Measurements from ENCODE around the gene IL17C.

DNA sequence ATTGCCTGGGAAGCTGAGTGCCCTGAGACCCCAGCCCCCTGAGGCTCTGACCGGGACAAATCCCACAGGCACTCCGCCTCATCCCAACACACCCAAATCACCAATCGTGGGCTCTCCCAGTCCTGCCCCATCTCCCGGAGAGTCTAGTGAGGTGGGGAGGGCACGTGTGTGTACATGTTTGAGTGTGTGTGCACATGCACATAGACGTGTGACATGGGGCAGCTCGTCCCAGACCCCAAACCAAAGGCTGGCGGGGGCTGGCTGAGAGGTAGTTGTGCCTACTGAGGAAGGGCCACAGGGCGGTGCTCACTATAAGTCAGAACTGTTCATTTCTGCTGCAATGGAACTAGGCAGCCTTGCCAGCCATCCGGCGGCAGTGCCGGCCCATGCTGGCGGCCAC, 39.3 kb downstream of the IL17C start:
- TF ChIP-seq, protein P1, sequence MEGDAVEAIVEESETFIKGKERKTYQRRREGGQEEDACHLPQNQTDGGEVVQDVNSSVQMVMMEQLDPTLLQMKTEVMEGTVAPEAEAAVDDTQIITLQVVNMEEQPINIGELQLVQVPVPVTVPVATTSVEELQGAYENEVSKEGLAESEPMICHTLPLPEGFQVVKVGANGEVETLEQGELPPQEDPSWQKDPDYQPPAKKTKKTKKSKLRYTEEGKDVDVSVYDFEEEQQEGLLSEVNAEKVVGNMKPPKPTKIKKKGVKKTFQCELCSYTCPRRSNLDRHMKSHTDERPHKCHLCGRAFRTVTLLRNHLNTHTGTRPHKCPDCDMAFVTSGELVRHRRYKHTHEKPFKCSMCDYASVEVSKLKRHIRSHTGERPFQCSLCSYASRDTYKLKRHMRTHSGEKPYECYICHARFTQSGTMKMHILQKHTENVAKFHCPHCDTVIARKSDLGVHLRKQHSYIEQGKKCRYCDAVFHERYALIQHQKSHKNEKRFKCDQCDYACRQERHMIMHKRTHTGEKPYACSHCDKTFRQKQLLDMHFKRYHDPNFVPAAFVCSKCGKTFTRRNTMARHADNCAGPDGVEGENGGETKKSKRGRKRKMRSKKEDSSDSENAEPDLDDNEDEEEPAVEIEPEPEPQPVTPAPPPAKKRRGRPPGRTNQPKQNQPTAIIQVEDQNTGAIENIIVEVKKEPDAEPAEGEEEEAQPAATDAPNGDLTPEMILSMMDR (IDR thresholded peaks at IDR 0.05 in 2 of 3, conservative IDR thresholded peaks at IDR 0.05 in 1 of 3; ENCODE audit: insufficient read depth in 2 of 3, low read depth in 1 of 3, low read length in 3 of 3): no peak
- TF ChIP-seq CHD1 (IDR thresholded peaks at IDR 0.05; ENCODE audit: low read length) (no peak), HCFC1 (IDR thresholded peaks at IDR 0.05; ENCODE audit: low read depth, low read length) (no peak), PHB (CRISPR knock-in tag; IDR thresholded peaks at IDR 0.05) (no peak), SREBF2 (CRISPR knock-in tag; IDR thresholded peaks at IDR 0.05) (no peak), PHF8 (IDR thresholded peaks at IDR 0.05; ENCODE audit: borderline replicate concordance, low read length) (no peak), ZBTB5 (IDR thresholded peaks at IDR 0.05) (no peak)
- TF ChIP-seq, protein P2, sequence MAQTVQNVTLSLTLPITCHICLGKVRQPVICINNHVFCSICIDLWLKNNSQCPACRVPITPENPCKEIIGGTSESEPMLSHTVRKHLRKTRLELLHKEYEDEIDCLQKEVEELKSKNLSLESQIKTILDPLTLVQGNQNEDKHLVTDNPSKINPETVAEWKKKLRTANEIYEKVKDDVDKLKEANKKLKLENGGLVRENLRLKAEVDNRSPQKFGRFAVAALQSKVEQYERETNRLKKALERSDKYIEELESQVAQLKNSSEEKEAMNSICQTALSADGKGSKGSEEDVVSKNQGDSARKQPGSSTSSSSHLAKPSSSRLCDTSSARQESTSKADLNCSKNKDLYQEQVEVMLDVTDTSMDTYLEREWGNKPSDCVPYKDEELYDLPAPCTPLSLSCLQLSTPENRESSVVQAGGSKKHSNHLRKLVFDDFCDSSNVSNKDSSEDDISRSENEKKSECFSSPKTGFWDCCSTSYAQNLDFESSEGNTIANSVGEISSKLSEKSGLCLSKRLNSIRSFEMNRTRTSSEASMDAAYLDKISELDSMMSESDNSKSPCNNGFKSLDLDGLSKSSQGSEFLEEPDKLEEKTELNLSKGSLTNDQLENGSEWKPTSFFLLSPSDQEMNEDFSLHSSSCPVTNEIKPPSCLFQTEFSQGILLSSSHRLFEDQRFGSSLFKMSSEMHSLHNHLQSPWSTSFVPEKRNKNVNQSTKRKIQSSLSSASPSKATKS (CRISPR knock-in tag; IDR thresholded peaks at IDR 0.05): no peak

Data from K562 (cell line).